NK-92 (cell line): ENCODE measurements around the gene PIK3C2G.
"Not testable (repeated sequence)": the region's sequence is repeated elsewhere in the genome, so short reads cannot be mapped to it uniquely, and the experiment has no call there.

Experiments
- DNase-seq: peaks from one replicate; lab custom pipeline; 2025; ENCODE audit not compliant: unreplicated experiment; lab: John Stamatoyannopoulos, UW

The PIK3C2G gene

GRCh38 chr12:18261273-18261672 is at the start of gene PIK3C2G:
TSS of gene PIK3C2G (plus strand) at chr12:18261518. CDS start at chr12:18282082, 20,564 bp downstream.
- no peak for DNase-seq

DNA sequence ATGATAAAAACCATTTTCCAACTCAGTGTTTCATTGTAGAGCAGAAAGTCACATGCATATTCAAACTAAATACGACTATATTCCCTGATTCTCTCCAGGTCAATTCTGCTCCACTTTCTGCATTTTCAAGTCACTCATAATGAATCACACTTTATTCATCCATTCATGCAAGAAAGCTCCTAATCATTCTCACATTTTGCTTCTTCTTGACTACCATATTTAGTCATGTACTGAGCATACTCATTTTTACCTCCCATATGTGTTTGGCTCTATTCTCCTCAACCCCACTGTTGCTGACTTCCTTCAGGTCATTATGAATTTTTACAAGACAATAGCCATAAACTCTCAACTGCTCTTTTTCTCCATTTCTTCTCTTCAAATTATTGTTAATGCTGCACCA is 43.4 kb upstream of the PIK3C2G start:
- DNase-seq = no peak

DNA sequence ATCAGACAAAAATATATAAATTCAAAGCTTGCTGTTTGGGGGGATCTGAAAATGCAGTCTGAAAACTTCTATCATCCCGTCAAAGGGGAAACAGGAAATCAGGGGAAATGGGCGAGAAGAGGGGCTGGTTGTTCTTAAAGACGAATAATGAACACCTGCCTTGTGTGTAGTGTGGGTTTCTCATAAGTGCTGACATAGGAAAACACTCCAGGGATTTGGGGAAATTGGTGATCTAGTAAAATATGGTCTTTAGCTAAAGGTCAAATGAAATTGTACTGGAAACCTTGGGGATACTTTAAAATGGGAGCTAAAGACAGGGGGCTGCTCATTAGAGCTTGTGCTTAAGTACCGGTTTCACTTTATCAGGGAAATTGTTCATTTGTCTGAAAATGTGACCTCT is 39.6 kb upstream of the PIK3C2G start:
- DNase-seq = no peak

GRCh38 chr12:18222699-18223098 is 38.6 kb upstream of the PIK3C2G start:
- no peak for DNase-seq

- DNase-seq = no peak
These were observed 36.6 kb upstream of the PIK3C2G start for GRCh38 chr12:18224745-18225144.

GRCh38 chr12:18239526-18239925 is 21.8 kb upstream of the PIK3C2G start:
- no peak for DNase-seq

GRCh38 chr12:18242380-18243089 is 18.8 kb upstream of the PIK3C2G start:
- DNase-seq = no peak

GRCh38 chr12:18243238-18243637 is 18.1 kb upstream of the PIK3C2G start:
- DNase-seq = no peak

GRCh38 chr12:18246066-18246465 is 15.3 kb upstream of the PIK3C2G start:
- DNase-seq = no peak

DNA sequence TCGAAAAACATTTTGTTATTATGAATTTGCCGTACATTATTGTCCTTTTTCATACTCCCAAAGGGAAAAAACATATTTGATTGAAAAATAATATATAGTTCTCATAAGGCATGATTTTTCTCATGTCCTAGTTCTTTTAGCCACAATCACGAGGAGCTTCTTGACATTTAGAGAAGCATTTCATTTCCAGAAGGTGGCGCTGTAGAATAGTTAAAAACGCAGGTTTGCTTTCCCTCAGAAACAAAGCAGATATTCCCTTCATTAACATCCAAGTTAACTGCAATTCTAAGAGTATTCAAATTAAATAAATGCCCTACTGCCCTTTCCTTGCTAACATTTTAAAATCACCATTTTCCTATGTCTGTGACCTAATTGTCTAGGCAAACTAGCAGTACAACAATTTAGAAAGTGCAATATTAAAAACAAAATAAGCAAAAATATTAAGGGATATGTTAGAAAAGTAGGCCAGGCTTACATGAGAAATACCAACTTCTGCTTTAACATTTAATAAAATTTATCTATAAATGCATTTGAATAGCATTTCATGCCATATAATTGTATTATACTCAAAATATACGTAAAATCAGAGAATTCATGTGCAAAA is 10.9 kb upstream of the PIK3C2G start:
- DNase-seq = no peak

DNA sequence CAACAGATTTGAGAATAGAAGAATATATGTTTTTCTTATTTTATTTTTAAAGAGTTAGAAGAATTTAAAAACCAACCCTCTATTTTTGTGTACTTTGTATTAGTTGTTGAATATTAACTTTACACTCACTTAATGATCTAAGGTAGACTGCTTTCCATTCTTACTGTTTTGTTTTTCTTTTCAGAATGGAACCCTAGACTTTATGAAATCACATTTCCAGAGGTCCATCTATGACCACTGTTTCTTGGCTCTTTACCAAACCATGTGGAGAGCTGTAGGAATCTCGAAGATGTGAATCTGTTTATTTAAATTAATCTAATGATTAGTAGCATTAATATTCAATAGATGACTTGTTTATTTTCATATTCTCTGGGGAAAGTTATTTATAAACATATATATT is 7.2 kb upstream of the PIK3C2G start:
- no peak for DNase-seq

DNA sequence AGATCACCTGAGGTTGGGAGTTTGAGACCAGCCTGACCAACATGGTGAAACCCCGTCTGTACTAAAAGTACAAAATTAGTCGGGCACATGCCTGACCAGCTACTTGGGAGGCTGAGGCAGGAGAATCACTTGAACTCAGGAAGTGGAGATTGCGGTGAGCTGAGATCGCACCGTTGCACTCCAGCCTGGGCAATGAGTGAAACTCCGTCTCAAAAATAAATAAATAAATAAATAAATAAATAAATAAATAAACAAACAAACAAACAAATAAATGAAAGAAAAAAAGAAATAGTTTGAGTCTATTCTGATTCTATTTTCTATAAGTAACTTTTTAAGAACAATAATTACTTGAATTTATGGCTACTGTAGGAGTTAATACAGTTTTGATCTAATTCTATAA is 6.3 kb upstream of the PIK3C2G start:
- not testable (repeated sequence) for DNase-seq

DNA sequence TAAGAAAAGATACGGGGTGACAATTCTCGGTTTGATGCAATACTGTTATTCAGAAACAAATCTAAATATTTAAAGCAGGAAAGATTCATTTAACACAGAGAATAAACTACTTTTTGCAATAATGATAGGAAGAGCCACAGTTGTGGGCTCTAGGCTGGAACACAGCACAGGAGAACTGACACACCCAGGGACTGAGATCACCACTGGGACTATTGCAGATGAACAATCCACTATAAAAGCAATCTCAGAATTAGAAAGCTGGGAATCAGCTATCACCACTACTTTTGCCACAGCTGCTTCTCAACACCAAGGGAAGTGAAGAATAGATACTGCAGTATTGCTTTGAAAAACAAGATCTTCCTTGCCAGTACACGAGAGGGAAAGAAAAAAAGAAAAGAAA is 4.1 kb upstream of the PIK3C2G start:
- no peak for DNase-seq

DNA sequence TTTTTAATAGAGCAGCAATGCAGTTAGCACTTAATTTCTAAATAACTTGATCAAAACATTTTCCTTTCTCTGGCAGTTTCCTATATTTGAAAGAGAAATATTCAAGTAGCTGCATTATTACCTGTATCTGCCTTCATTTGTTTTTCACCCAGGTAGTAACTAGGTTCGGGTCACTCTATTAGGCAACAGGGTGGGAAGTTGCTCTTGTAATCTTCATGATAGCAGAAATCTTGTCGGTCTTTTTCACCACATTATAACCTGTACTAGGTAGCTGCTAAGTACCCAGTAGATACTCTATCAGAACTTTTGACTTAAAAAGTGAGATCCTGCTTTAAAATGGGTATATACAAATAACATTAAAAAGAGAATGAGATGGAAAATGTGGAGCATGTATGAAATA is 2.4 kb upstream of the PIK3C2G start:
- no peak for DNase-seq

DNA sequence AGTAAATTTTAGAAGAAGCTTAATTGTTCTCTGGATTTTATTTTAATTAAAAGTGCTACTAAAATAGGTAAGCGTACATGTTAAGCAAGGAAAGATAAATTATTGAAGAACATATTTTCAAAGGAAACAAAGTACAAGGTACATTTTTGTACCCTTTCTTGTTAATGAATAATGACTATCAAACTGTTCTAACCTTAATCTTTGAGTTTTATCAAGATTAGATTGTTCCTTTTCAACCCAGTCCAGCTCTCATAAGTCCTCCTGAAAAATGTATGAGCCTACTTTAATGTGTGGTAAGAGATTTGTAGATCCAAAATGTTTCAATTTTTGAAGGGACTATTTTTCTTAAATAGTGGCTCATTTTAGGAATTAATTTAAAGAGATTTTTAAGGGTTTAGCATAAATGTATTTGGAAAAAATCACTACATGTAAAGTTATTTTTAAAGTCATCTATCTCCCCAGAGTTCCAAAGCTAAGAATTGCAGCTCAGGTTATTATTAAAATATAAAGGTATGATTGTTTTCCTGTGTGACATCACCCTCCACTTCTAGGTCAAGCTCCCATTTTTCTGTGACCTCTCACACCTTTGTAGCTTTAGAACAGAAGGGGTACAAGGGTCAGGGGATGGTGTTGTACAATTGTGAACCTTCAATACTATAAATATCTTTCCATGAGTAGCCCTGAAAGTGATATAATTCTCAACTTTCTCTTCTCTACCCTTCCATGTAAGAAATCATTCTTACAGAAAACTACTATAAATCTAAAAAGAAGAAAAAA is 1.2 kb upstream of the PIK3C2G start:
- no peak for DNase-seq

DNA sequence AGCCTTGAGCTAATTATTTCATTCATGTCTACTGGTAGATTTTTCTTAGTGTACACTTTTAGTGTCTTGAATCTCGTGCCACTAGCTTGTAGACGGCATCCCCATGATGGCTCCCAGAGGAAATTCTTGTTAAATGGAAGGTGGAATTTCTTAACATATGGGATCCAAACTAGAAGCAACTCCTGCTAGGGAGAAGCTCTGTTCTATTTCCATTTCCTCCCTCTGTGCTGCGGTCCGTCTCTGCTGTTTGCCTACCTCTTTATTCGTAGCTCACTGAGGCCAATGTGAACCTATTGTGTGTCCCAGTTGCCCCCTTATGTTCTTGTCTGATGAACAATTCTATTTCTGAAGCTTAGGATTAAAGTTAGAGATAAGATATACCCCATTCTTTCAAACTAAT is 588 bp downstream of the PIK3C2G start:
- no peak for DNase-seq

- DNase-seq = no peak
These were observed 1.2 kb downstream of the PIK3C2G start for GRCh38 chr12:18262514-18262913.

DNA sequence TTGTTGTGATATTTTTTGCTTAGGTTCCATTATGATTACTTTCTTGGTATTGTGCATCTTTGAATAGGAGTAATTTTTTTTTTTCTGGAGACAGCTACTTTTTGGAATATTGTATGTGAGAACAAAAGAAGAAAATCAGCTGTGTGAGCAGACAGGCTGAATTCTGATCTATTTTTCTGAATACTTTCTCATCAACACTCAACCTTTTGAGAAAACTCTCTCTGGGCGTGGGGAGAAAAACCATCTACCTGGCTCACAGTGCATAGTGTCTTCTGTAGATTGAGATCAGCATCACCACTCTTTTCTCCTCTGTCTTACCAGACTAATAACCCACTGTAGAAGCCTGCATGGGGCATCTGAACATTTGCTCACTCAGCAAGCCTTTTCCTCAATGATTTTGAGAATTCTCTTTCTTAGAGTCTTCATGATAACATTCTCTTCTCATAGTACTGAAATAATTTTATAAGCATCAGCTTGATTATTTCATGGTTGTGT is 3.3 kb downstream of the PIK3C2G start:
- no peak for DNase-seq

- no peak for DNase-seq
These were observed 6.2 kb downstream of the PIK3C2G start for GRCh38 chr12:18267427-18268099.

GRCh38 chr12:18270958-18271460 is 9.7 kb downstream of the PIK3C2G start:
- DNase-seq = no peak

- no peak for DNase-seq
These were observed 14.7 kb downstream of the PIK3C2G start for GRCh38 chr12:18275981-18276380.
